Pancreas (tissue), 10 donors: ENCODE data around the gene TSHZ3. TPM values are rescaled to one million over a fixed set of nuclear protein-coding genes. Genes with fewer than 3 reads are reported as not detected.

ENCODE experiments used
- ATAC-seq, 4 donors: fragments of 200-7000 bp; cut with Tn5 transposase; one replicate each; pipeline versions ENCODE4 v1.8.0 to v1.9.1; 2020; ENCODE audit warnings: mild to moderate bottlenecking in 4 of 4, moderate library complexity in 4 of 4
- DNase-seq, 6 donors: peaks; one replicate each; pipeline ENCODE4 v3.0.0-alpha.2; 2020
- FAIRE-seq: peaks from 2 replicates; lab custom pipeline; 2012; peaks lifted over from hg19 to GRCh38; lab: Jason Lieb, UNC
- H3K27ac ChIP-seq, 4 donors: fragments of 200-600 bp; sonication (generic); 1 replicate in 3 of 4; 2 replicates in 1 of 4; pipeline versions ENCODE4 v1.5.0 to v1.8.0; 2020
- H3K27me3 ChIP-seq, 4 donors: fragments of 200-600 bp; one replicate each; pipeline ENCODE4 v1.8.0; 2021
- H3K36me3 ChIP-seq, 3 donors: fragments of 200-600 bp; sonication (generic) in 1 of 3; one replicate each; pipeline versions ENCODE4 v1.5.0 to v1.8.0; 2020 to 2021
- H3K4me1 ChIP-seq, 3 donors: fragments of 200-600 bp; one replicate each; pipeline ENCODE4 v1.8.0; 2021
- H3K4me3 ChIP-seq, 4 donors: fragments of 200-600 bp; sonication (generic) in 2 of 4; one replicate each; pipeline versions ENCODE4 v1.5.0 to v1.8.0; 2020 to 2021
- H3K9me3 ChIP-seq, 4 donors: fragments of 200-600 bp; one replicate each; pipeline ENCODE4 v1.8.0; 2021
- WGBS, 2 donors: extraction: QIAGEN DNeasy Blood & Tissue Kit; methylation state at CpG; one replicate each; pipeline ENCODE4 v1.1.7; 2013; 5-methylcytosine and 5-hydroxymethylcytosine counted together
- intact Hi-C, 3 donors: fragments of 100-400 bp; cut with DNase I; formaldehyde crosslinking; loops; one replicate each; pipeline versions ENCODE4 v1.11.1 to v1.14.2; 2022
- polyA plus RNA-seq, 2 donors: library from polyadenylated mRNA; stranded (reverse); fragments of 200-250 nt; gene quantifications; one replicate each; pipeline ENCODE4 v1.2.3, GENCODE V29; 2013
- total RNA-seq, 6 donors: library from RNA; stranded (reverse); fragmentation: NEBNext Ultra II Directional in 4 of 6; extraction: Animal tissue kit (Norgen Biotek cat#: 25700) in 4 of 6; gene quantifications; one replicate each; pipeline versions ENCODE4 v1.2.1 to v1.2.4, GENCODE V29; 2021 to 2023
- TF ChIP-seq, protein P1 (sequence below), 4 donors: fragments of 200-600 bp; sonication (generic) in 3 of 4; IDR thresholded peaks; one replicate each; pipeline versions ENCODE4 v1.5.0 to v1.8.0; 2021; ENCODE audit warnings: antibody characterized with exemption in 4 of 4
- donor health status: healthy with polysubstance abuse.
- donor health status: DM: no; HTN: no; CAD: no; lungs with moderate emphysema.
- donor health status: DM: no; HTN: no; CAD: no.
- donor health status: control.
- donor health status: control.
- donor health status: Bipolar disorder and iron deficiency.
- donor health status: DM: yes; HTN: yes; CAD: no.
- donor health status: DM: no; HTN: no; CAD: no.
- donor health status: DM: no; HTN: no; CAD: no.
- donor health status: DM: yes; HTN: yes; CAD: no.

Gene TSHZ3
- total and polyA plus RNA-seq, 8 donors, result 0.87 to 3.2 (median 1.5) TPM

DNA sequence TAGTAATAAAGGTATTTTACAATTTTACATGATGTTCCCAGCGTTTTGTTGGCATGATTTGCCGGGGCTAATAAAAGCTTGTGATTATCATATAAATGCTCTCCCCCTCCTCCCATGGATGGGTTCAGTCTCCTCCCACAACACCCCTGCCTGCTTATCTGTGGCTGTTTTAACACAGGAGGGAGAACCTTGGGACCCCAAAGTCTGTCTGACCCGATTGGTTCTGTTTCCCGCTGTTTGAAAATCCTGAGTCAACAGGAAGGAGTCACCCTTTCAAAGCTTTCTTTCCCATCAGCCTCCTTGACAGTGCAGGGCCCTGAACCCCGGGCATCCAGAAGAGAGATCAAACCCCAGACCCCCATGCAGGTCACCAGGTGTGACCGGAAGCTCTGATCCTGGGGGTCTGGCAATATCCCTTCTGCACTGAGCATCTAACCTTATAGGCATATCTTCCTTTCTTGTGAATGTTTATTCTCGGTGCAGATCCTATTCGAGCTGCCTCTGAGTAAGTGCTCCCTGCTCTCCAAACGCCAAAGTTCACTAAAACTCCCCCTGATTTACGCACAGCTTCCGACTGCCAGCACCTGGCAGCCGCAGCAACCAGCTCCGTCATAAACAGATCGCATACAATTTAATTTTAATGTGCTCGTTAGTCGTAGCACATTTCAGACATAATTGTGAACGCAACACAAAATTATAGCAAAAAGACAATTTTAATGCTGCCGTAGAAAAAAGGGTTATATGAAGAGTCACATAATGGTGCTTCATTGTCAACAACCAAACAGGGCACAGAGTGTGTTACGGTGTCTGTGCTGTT lies 74.8 kb downstream of the TSHZ3 start:
- Histone ChIP-seq H3K9me3 (no peaks in the 10 kb centered on the region), H3K27ac (no peak overlapping the region), H3K4me3 (no peak overlapping the region), H3K27me3 (no peaks in the 10 kb centered on the region), H3K4me1 (no peaks in the 10 kb centered on the region), H3K36me3 (no peaks in the 10 kb centered on the region)
- intact Hi-C loops, result no loop called here
- TF ChIP-seq, protein P1, sequence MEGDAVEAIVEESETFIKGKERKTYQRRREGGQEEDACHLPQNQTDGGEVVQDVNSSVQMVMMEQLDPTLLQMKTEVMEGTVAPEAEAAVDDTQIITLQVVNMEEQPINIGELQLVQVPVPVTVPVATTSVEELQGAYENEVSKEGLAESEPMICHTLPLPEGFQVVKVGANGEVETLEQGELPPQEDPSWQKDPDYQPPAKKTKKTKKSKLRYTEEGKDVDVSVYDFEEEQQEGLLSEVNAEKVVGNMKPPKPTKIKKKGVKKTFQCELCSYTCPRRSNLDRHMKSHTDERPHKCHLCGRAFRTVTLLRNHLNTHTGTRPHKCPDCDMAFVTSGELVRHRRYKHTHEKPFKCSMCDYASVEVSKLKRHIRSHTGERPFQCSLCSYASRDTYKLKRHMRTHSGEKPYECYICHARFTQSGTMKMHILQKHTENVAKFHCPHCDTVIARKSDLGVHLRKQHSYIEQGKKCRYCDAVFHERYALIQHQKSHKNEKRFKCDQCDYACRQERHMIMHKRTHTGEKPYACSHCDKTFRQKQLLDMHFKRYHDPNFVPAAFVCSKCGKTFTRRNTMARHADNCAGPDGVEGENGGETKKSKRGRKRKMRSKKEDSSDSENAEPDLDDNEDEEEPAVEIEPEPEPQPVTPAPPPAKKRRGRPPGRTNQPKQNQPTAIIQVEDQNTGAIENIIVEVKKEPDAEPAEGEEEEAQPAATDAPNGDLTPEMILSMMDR (IDR thresholded peaks at IDR 0.05), result no peak
- FAIRE-seq (no peak), ATAC-seq (no peak), DNase-seq (peak in 1 of 6 donors; percentile 4)
- 78 to 82% methylated on average over 19 of the region's 19 CpGs for WGBS, 2 donors

DNA sequence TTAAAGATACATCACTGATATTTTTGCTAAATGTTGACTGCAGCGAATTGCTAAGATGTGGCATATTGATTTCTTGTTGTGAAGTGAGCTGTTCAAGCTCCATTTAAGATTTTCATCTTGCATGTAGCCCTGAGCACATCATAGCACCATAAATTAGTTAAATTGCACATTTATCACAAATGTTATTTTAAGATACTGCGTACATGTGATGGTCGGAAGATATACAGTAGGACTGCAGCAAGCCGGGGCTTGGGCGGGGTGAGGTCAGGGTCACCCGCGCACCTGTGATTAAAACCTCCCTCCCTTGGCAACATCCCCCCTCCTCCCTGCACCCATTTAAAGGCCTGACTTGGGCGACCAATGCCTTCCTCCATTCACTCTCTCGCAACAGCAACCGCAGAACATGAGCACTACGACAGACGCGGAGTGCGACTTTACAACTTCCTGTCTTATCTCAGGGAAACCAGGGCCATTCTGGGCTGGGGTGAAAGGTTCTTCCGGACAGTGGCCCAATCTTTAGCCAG lies 76.6 kb downstream of the TSHZ3 start:
- no peak overlapping the region for H3K4me3 ChIP-seq
- TF ChIP-seq, protein P1 (IDR thresholded peaks at IDR 0.05), result no peak
- H3K36me3 ChIP-seq, result no peaks in the 10 kb centered on the region
- H3K9me3 ChIP-seq, result no peaks in the 10 kb centered on the region
- H3K4me1 ChIP-seq, result no peaks in the 10 kb centered on the region
- no peak overlapping the region for H3K27ac ChIP-seq
- intact Hi-C loops, result no loop called here
- no peak for FAIRE-seq
- 86 to 88% methylated on average over 15 of the region's 15 CpGs for WGBS, 2 donors
- H3K27me3 ChIP-seq, result no peaks in the 10 kb centered on the region
- DNase-seq, result no peak
- ATAC-seq, result no peak

- 63 to 71% methylated on average over 12 of the region's 12 CpGs for WGBS, 2 donors
- Histone ChIP-seq H3K27me3 (no peaks in the 10 kb centered on the region), H3K4me1 (no peaks in the 10 kb centered on the region), H3K27ac (no peak overlapping the region), H3K9me3 (no peaks in the 10 kb centered on the region), H3K4me3 (no peak overlapping the region), H3K36me3 (no peaks in the 10 kb centered on the region)
- intact Hi-C loops, result no loop called here
- DNase-seq (no peak), ATAC-seq (peak in 1 of 4 donors; percentile 9), FAIRE-seq (no peak)
- TF ChIP-seq, protein P1 (IDR thresholded peaks at IDR 0.05), result no peak
These were observed 77.8 kb downstream of the TSHZ3 start for GRCh38 chr19:31271306-31271911.

DNA sequence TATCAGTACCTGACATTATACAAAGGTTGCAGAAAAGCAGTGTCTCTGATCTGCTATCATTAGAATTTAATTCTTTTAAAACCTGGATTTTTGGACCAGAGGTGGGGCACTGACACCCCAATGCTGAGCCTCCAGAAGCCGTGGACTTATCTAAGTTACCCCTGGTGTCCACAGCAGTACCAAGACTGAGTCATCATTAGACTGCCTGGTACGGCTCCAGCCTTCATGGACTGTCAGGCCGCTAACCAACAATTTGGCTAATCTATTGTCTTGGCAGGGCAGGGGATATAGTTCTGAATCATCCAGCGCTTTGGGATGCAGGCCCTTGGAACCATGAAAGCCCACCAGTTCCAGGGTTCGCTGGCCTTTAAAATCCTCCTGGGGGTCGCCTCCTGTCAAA lies 78.3 kb downstream of the TSHZ3 start:
- ATAC-seq (peak in 1 of 4 donors; percentile 16), DNase-seq (no peak), FAIRE-seq (no peak)
- no peak overlapping the region for H3K4me3 ChIP-seq
- no peaks in the 10 kb centered on the region for H3K27me3 ChIP-seq
- H3K27ac ChIP-seq, result no peak overlapping the region
- H3K4me1 ChIP-seq, result no peaks in the 10 kb centered on the region
- TF ChIP-seq, protein P1 (IDR thresholded peaks at IDR 0.05), result no peak
- WGBS, 2 donors, result 78 to 89% methylated on average over 6 of the region's 6 CpGs
- intact Hi-C loops, result no loop called here
- H3K9me3 ChIP-seq, result no peaks in the 10 kb centered on the region
- H3K36me3 ChIP-seq, result no peaks in the 10 kb centered on the region
